GM21526 (cell line): ENCODE measurements around the gene EEPD1.

Experiments
- ATAC-seq: cut with Tn5 transposase; IDR thresholded peaks from one replicate; pipeline ENCODE4 v1.9.1; 2021; ENCODE audit warnings: moderate library complexity; ENCODE audit not compliant: unreplicated experiment, low FRiP score

Gene EEPD1

DNA sequence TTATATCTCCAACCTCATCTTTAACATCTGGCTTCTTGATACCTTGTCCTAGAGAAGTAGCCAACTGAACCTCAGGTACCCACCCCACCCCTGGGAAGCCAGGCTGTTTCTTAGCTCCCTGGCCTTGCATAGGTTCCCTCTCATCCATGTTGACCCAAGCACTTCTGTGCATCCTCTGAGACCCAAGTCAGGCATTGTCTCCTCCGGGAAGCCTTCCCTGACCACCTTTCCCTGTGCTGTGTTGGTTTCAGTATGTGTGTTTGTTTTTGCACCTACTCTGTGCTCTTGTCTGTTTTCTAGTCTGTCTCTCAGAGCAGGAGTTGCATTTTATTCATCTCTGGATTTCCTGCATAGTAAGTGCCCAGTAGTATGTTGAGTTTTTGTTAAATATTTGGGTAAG, 143.2 kb downstream of the EEPD1 start:
- ATAC-seq, result no peak

GRCh38 chr7:36297364-36298009, 144.4 kb downstream of the EEPD1 start:
- no peak for ATAC-seq

DNA sequence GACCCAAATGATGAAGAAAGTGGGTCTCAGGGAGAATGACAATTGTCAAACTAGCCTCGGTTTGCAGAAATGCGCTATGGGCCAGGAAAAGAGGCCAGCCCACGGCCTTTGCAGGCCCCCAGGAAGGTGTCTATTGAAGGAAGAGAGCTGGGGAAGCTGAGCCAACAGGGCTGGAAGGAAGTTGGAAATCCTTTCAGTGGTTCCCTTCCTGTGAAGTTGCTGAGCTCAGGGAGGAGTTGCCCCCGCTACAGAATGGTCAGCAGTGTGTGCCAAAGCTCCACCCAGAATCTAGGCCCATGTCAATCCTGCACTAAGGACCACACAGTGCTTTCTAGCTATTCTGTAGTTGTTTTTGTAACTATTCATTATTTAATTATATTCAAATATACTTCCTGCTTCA, 145.1 kb downstream of the EEPD1 start:
- no peak for ATAC-seq

DNA sequence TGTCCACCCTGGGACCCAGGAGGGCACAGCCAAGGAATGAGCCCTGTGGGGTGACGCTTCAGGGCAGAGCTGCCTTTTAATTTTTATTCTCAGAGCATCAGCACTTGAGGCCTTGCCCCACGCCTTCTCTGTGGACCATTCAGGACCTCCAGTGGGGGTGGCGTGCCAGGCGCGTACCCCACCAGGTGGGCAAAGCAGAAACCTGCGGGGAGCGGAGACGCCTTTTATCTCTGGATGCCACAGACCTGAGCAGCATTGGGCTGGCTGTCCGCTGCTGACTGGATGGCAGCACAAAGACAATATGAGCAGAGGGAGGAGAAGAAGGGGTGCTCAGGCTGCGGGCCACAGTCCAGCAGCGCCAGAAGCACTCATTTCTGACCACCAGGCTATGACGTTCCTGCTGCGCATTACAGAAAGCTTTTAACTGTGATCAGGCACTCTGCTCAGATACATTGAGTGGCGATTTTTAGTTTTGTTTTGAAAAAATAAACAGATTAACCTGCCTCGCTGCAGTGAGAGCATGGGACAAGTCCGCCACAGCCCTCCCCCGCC, 146.2 kb downstream of the EEPD1 start:
- ATAC-seq, result no peak

DNA sequence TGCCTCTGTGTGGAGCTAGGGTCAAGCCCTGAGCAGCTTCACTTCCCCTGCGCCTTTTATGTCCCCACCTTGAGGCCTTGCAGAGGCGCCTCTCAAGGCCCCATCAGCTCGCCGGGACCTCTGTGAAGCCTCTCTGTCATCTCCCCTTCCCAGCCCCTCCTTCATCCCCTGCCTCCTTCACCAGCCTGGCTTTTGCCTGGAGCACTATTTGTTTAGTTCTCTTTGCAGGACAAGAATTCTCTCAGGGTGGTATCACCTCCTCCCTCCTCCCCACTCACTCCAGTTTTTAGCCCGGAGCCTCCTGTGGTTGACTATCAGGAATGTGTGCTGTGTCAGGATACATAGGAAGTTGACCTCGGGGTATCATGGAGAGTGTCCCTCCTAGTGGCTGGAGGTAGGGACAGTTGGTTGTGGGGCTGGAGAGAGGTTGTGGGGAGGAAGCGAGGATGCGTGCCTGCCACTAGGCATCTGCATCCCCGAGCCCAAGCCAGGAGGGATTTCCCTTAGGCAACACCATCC, 146.8 kb downstream of the EEPD1 start:
- ATAC-seq, result no peak

DNA sequence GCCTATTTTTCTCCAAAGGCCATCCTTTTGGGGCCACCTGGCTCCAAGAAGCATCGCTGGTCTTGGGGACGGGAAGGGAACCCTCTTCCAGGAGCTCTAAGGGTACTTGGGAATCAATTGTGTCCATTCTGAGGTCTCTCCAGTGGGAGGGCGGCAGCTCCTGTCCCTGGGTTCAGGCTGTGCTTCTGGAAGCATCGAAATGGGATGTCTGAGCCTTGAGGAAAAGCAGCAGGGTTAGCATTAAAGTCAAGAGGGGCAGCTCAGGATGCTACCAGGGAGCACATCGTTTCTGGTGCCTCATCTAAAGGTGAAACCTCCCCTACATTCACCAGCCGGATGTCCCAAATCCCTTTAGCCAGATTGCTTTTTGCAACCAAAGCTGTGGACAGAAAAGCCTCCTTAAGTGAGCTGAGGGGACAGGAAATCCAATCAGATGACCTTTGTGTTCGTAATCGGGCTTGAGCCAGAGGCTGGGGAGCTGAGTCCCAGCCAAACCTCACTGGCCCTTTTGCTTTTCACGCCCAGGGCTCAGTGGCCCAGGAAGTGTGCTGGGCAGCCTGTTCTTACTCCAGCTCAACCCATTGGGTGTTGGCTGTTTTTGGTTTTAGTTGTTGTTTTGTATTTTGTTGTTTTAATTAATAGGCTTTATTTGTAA, 147.8 kb downstream of the EEPD1 start:
- ATAC-seq, result no peak

GRCh38 chr7:36301914-36302771, 149.1 kb downstream of the EEPD1 start:
- no peak for ATAC-seq

GRCh38 chr7:36303202-36304098, 150.4 kb downstream of the EEPD1 start:
- no peak for ATAC-seq

DNA sequence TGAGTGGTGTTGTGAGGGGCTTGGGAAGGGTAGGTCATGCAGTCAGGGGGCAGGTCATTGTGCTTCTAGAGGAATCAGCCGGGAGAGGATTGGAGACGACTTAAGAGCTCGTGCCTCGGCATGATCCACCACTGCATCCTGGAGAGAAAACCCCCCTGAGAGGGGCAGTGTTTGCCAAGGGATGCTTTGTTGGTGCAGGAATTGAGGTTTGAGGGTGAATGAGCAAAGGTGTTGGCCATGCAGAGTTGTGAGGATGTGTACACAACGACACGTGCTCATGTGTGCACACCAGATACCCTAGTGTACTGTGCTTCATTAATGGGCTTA, 151.0 kb downstream of the EEPD1 start:
- no peak for ATAC-seq

GRCh38 chr7:36305226-36305625, 152.2 kb downstream of the EEPD1 start:
- no peak for ATAC-seq

- no peak for ATAC-seq
Observed at GRCh38 chr7:36305648-36306047, 152.6 kb downstream of the EEPD1 start.

GRCh38 chr7:36306222-36306621, 153.2 kb downstream of the EEPD1 start:
- ATAC-seq, result no peak

DNA sequence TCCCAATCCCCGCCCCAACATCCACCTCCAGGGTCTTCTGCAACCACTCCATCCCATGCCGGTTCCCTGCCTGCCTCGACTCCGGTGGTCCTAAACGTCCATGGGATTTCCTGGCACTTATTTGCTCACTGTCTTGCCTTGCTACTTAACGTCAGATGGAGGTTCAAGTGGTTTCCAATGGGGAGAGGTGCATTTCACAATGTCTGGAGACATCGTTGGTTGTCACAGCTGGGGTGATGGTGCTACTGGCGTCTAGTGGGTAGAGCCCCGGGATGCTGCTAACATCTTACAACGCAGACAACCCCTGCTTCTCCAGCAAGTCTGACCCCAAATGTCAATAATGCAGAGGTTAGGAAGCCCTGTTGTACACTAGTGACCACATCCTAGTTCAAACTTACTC, 153.7 kb downstream of the EEPD1 start:
- no peak for ATAC-seq

DNA sequence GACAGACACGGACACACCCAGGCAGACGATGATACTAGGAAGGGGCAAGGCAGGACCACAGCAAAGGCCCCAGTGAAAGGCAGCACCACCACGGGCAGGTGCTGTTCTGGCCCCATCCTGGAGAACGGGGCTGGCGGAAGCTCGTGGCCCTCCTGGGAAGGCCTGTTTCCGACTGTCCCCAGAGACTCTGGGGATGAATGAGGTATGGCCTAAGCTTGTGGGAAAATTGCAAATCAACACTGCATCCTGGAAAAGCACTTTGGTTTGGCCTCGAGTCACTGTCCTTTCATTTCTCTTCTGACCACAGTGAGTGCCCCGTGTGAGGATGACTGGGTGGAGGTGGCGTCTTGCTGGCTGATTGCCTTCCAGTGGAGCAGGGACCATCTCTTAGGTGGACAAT, 155.0 kb downstream of the EEPD1 start:
- ATAC-seq, result no peak

- ATAC-seq, result no peak
Observed at GRCh38 chr7:36309301-36309700, 156.2 kb downstream of the EEPD1 start.

- no peak for ATAC-seq
Observed at GRCh38 chr7:36309716-36310115, 156.7 kb downstream of the EEPD1 start.

- no peak for ATAC-seq
Observed at GRCh38 chr7:36310897-36311296, 157.8 kb downstream of the EEPD1 start.

GRCh38 chr7:36311539-36311938, 158.5 kb downstream of the EEPD1 start:
- ATAC-seq, result no peak

DNA sequence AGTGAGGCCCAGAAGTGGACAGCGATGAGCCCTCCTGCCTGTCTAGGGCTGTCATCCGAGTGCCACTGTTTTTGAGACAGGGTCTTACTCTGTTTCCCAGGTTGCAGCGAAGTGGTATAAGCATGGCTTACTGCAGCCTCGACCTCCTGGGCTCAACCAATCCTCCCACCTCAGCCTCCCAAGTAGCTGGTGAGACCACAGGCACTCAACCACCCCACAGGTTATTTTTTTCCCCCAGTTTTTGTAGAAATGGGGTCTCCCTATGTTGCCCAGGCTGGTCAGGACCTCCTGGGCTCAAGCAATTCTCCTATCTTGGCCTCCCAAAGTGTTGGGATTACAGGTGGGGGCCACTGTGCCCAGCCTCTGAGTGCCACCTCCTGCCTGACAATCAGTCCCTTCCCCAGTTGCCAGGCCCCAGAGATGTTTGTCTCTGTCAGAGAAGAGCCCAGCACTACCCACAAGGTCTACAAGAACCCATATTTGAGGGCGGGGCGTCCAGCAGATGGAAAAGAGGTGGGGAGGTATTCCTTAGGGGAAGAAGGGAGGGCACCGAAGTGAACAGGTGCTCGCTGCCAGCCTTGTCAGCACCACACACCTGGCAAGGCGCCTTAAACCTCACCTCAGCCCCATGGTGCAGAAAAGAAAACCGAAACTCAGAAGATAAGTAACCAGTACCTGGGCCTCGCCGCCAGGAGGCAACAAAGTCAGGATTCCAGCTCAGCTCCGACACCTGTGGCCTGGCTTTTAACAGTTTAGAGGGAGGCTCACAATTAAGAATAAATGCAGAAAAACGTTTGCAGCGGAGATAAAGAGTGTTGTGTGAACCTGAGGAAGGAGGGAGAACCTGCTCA, 159.2 kb downstream of the EEPD1 start:
- no peak for ATAC-seq
